Body of pancreas (tissue), 4 donors: ENCODE data around the gene BACE2. TPM values are rescaled to one million over a fixed set of nuclear protein-coding genes. Genes with fewer than 3 reads are reported as not detected.
A peak's percentile ranks its signal among the peaks of the same experiment; 100 is the strongest.

Source experiments
- ATAC-seq: fragments of 150-250 bp; one replicate; pipeline ENCODE4 v1.9.1; 2016
- DNase-seq, 4 donors: peaks; one replicate each; pipeline ENCODE4 v3.0.0-alpha.2; 2019
- H3K27ac ChIP-seq, 4 donors: fragments of 200-600 bp; sonication (generic); 1 replicate in 3 of 4; 2 replicates in 1 of 4; pipeline versions ENCODE4 v1.5.1 to v1.6.1; 2016 to 2019; ENCODE audit warnings: mild to moderate bottlenecking in 1 of 4, mixed read lengths in 1 of 4, moderate library complexity in 1 of 4
- H3K27me3 ChIP-seq, 2 donors: fragments of 200-600 bp; sonication (generic); one replicate each; pipeline ENCODE4 v1.6.0; 2016; ENCODE audit warnings: mild to moderate bottlenecking in 1 of 2
- H3K36me3 ChIP-seq, 2 donors: fragments of 200-600 bp; sonication (generic); replicated peaks in 1 of 2; 2 replicates each; pipeline ENCODE4 v1.5.1; 2016; ENCODE audit warnings: low read depth in 2 of 2; ENCODE audit not compliant: insufficient read depth in 1 of 2
- H3K4me1 ChIP-seq: fragments of 200-600 bp; sonication (generic); one replicate; pipeline ENCODE4 v1.6.0; 2016
- H3K4me3 ChIP-seq, 2 donors: fragments of 200-600 bp; sonication (generic); 1 replicate in 1 of 2; 2 replicates in 1 of 2; pipeline ENCODE4 v1.5.1; 2016 to 2019
- H3K9me3 ChIP-seq, 3 donors: fragments of 200-600 bp; sonication (generic); 1 replicate in 2 of 3; 2 replicates in 1 of 3; pipeline ENCODE4 v1.5.1; 2016
- CTCF ChIP-seq, 7 experiments: fragments of 450-650 bp in 4 of 7; fragments of 200-600 bp in 3 of 7; sonication (generic) in 3 of 7; IDR thresholded peaks; one replicate each; pipeline ENCODE4 v1.5.1; 2016 to 2019; ENCODE audit warnings: antibody characterized with exemption in 7 of 7
- POLR2A ChIP-seq, 3 donors: fragments of 450-650 bp; IDR thresholded peaks; one replicate each; pipeline ENCODE4 v1.6.1; 2016; ENCODE audit warnings: antibody characterized with exemption in 3 of 3, mild to moderate bottlenecking in 2 of 3
- WGBS, 2 donors: methylation state at CpG; one replicate each; pipeline ENCODE4 v1.1.5; 2017; 5-methylcytosine and 5-hydroxymethylcytosine counted together
- intact Hi-C: fragments of 100-400 bp; cut with DNase I; formaldehyde crosslinking; loops from one replicate; pipeline ENCODE4 v1.15.1; 2023
- total RNA-seq, 2 donors: library from RNA; depleted of rRNA; stranded (reverse); fragments of >200 nt; gene quantifications; one replicate each; pipeline ENCODE4 v1.1.0, GENCODE V29; 2016

Gene BACE2
- total RNA-seq, 2 donors from 2014 or later: 86.4 to 107 TPM

- Histone ChIP-seq H3K4me1 (peaks cover 15% of the 10 kb centered on the region), H3K36me3 (no peaks in the 10 kb centered on the region), H3K27ac (no peak overlapping the region), H3K9me3 (no peaks in the 10 kb centered on the region), H3K4me3 (no peak overlapping the region), H3K27me3 (no peaks in the 10 kb centered on the region)
- ATAC-seq (no peak), DNase-seq (no peak)
- no peak for TF ChIP-seq CTCF (IDR thresholded peaks at IDR 0.05)
- no peak for TF ChIP-seq POLR2A (IDR thresholded peaks at IDR 0.05)
- intact Hi-C loops: no loop called here
- 86 to 90% methylated on average over 16 to 17 of the region's 17 CpGs for WGBS, 2 donors
These were observed 48.5 kb downstream of the BACE2 start for GRCh38 chr21:41216486-41216885.

GRCh38 chr21:41217671-41218385, 49.9 kb downstream of the BACE2 start:
- Histone ChIP-seq H3K27ac (peak overlapping the region in 1 of 4 donors; percentile 18), H3K9me3 (no peaks in the 10 kb centered on the region), H3K27me3 (no peaks in the 10 kb centered on the region), H3K4me3 (no peak overlapping the region), H3K4me1 (peaks cover 15% of the 10 kb centered on the region), H3K36me3 (no peaks in the 10 kb centered on the region)
- DNase-seq (no peak), ATAC-seq (no peak)
- intact Hi-C loops: no loop called here
- WGBS, 2 donors: 85% methylated on average over 12 of the region's 12 CpGs
- no peak for TF ChIP-seq CTCF (IDR thresholded peaks at IDR 0.05)
- TF ChIP-seq POLR2A (IDR thresholded peaks at IDR 0.05): no peak

GRCh38 chr21:41219498-41220207, 51.7 kb downstream of the BACE2 start:
- Histone ChIP-seq H3K4me1 (peaks cover 15% of the 10 kb centered on the region), H3K27me3 (no peaks in the 10 kb centered on the region), H3K9me3 (no peaks in the 10 kb centered on the region), H3K36me3 (no peaks in the 10 kb centered on the region), H3K4me3 (no peak overlapping the region), H3K27ac (peak overlapping the region; percentile 52 to 87 (median 73))
- TF ChIP-seq CTCF (IDR thresholded peaks at IDR 0.05) (no peak), POLR2A (IDR thresholded peaks at IDR 0.05) (no peak)
- intact Hi-C loops: no loop called here
- WGBS, 2 donors: 25 to 34% methylated on average over 14 of the region's 14 CpGs
- ATAC-seq (peak; percentile 65), DNase-seq (peak in 2 of 4 donors; percentile 21 to 27)

GRCh38 chr21:41220208-41220733, 52.3 kb downstream of the BACE2 start:
- TF ChIP-seq CTCF (IDR thresholded peaks at IDR 0.05) (no peak), POLR2A (IDR thresholded peaks at IDR 0.05) (no peak)
- Histone ChIP-seq H3K4me1 (peaks cover 15% of the 10 kb centered on the region), H3K4me3 (no peak overlapping the region), H3K36me3 (no peaks in the 10 kb centered on the region), H3K27ac (peak overlapping the region; percentile 52 to 87 (median 73)), H3K27me3 (no peaks in the 10 kb centered on the region), H3K9me3 (no peaks in the 10 kb centered on the region)
- 59 to 63% methylated on average over 8 of the region's 8 CpGs for WGBS, 2 donors
- intact Hi-C loops: no loop called here
- DNase-seq (peak in 1 of 4 donors; percentile 21), ATAC-seq (peak; percentile 25)
